Measurements from ENCODE around the gene CFAP65.

Gene CFAP65, protein sequence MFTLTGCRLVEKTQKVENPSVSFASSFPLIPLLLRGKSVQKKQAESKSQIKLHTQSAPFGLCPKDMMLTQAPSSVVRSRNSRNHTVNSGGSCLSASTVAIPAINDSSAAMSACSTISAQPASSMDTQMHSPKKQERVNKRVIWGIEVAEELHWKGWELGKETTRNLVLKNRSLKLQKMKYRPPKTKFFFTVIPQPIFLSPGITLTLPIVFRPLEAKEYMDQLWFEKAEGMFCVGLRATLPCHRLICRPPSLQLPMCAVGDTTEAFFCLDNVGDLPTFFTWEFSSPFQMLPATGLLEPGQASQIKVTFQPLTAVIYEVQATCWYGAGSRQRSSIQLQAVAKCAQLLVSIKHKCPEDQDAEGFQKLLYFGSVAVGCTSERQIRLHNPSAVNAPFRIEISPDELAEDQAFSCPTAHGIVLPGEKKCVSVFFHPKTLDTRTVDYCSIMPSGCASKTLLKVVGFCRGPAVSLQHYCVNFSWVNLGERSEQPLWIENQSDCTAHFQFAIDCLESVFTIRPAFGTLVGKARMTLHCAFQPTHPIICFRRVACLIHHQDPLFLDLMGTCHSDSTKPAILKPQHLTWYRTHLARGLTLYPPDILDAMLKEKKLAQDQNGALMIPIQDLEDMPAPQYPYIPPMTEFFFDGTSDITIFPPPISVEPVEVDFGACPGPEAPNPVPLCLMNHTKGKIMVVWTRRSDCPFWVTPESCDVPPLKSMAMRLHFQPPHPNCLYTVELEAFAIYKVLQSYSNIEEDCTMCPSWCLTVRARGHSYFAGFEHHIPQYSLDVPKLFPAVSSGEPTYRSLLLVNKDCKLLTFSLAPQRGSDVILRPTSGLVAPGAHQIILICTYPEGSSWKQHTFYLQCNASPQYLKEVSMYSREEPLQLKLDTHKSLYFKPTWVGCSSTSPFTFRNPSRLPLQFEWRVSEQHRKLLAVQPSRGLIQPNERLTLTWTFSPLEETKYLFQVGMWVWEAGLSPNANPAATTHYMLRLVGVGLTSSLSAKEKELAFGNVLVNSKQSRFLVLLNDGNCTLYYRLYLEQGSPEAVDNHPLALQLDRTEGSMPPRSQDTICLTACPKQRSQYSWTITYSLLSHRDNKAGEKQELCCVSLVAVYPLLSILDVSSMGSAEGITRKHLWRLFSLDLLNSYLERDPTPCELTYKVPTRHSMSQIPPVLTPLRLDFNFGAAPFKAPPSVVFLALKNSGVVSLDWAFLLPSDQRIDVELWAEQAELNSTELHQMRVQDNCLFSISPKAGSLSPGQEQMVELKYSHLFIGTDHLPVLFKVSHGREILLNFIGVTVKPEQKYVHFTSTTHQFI (N-terminal part only)

DNA sequence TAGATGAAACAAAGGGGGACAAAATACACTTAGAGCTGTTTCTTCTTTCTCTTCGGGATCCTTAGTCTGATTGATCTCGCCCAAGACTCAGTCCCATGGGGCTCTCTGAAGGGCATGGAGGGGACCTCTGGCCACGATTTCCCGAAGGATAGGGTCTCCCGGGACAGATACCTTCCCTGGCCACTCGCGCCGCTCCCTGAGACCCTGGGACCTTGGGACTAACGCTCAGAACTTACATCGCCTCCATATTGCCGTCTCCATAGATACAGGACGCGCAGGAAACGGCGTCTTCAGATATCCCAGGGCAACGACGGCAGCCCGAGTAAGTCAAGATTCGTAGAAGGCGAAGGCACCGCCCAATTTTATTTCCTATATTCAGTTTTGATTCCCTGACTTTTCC is at the start of gene CFAP65:
CFAP65 (minus strand) TSS at position 265 of the 400 bp plus-strand sequence. CDS start 2,468 bp downstream, outside the sequence.
- no peak for DNase-seq

DNA sequence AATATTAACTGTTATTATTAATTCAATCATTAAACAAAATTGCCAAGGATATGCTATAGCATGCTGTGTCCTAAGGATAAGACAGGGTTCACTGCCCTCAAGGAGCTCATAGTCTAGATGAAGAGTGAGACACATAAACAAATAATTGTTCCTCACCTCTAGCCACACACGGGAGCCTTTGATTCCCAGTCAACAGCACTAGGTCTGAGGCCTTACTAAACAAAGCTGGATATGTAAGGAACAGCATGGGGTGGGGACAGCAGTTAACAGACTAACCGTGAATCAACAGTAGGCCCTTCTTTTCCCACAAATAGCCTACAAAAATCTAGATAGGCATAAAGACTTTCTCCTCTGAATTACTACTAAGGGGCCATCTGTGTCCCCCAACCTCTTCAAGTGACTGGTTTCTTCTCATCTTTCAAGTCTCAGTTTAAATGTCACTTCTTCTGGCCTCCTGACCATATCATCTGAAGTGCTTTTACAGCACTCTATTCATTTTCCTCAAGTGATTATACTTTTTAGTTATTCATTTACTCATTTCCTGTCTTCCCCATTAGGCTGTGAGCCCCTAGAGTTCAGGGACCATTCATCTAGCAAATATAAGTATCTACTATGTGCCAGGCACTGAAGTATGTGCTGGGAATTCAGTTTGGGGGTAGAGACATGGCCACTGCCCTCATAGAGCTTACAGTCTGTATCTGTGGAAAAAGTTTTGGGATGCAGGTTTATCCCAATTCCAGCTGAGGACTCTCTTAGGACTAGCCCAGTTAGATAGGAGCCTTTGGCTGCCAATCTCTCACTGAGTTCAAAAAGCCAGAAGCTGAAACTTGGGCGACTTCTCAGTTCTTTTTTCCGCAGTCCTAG is 49.4 kb upstream of the CFAP65 start:
- DNase-seq, result no peak

DNA sequence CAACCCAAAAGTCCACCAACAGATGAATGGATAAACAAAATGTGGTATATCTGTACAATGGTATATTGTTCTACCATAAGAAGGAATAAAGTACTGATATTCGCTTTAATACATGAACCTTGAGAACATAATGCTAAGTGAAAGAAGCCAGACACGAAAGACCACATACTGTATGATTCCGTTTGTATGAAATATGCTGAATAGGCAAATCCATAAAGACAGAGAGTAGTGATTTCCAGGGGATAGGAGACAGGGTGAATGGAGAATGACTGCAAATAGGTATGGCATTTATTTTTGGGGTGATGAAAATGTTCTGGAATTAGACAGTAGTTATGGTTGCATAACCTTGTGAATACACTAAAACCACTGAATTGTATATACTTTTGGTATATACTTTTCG is 48.0 kb upstream of the CFAP65 start:
- no peak for DNase-seq

- no peak for DNase-seq
These were observed 46.5 kb upstream of the CFAP65 start for GRCh38 chr2:219087848-219088247.

DNA sequence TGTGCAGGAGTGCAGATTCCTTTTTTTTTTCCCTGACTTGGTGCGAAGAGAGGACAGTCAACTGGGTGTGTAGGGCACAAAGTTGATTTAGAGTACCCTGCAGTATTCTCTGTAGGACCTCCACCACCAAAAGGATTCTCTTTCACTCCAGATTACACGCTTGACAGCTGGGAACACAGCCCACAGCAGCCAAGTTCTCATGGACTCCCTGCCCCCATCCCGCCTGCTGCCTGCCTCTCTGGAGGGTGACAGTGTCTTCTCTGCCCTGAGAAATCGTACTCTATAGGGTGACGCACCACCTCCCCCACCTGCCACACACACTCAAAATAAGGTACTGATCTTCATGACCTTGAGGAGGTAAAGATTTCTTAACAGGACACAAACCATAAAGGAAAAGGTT is 46.0 kb upstream of the CFAP65 start:
- no peak for DNase-seq

DNA sequence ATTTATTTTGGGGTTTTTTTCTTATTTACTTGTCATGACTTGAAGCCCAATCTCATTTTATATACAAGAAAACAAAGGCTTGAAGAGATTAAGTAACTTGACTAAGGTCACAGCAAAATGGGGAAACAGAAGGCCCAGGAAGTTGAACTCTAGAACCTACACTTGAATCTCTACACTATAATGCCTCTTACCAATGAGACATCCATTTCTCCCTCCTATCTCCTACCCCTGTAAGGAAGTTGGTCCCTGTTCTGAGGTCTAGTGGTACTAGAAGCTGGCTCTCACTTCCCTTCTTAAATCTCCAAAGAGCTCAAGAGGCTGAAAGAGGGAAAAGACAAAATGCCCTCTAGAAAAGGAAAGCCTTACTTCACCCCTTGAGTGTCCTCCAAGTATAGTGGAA is 44.9 kb upstream of the CFAP65 start:
- no peak for DNase-seq

DNA sequence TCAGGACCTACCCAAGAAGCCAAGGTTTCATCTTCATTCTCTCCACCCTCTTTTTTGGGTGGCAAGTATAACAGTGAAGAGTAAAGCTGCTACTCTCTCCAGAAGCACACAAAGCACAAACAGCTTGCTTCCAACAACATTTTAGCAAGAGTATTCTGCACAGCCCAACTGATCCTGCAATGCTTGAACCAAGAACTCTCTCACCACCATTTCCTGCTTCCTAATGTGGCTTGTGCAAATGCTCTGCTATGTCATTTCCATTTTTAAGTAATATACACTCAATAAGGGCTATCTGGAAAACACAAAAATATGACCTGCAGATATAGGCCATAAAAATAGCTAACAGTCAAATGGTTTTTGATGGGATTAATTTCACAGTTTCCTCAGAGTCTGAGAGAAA is 43.5 kb upstream of the CFAP65 start:
- no peak for DNase-seq

- no peak for DNase-seq
These were observed 41.1 kb upstream of the CFAP65 start for GRCh38 chr2:219082332-219082958.

- DNase-seq, result no peak
These were observed 40.5 kb upstream of the CFAP65 start for GRCh38 chr2:219081701-219082331.

DNA sequence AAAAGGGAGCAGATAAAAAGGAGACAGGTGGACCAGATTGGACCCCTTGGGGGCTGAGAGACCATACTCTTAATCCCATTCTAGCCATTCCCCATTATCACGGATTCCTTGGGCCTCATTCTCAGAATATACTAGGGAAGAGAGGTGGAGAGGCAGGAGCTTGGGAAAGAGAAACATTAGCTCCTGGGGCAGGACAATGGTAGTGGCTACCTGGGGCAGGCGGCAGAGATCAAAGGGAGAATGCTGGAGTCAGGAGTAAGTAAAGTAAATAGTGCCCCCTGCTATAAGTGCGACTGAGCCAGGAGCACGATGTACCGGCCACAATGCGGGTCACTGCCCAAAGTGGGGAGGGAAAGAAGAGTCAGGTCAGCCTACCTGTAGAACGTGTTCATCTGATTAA is 39.8 kb upstream of the CFAP65 start:
- DNase-seq, result no peak

- no peak for DNase-seq
These were observed 38.1 kb upstream of the CFAP65 start for GRCh38 chr2:219079417-219079816.

- no peak for DNase-seq
These were observed 37.6 kb upstream of the CFAP65 start for GRCh38 chr2:219078951-219079350.

GRCh38 chr2:219078126-219078525 is 36.8 kb upstream of the CFAP65 start:
- DNase-seq, result no peak

- no peak for DNase-seq
These were observed 34.9 kb upstream of the CFAP65 start for GRCh38 chr2:219076253-219076652.

- no peak for DNase-seq
These were observed 32.3 kb upstream of the CFAP65 start for GRCh38 chr2:219073413-219074129.

- DNase-seq, result no peak
These were observed 31.5 kb upstream of the CFAP65 start for GRCh38 chr2:219072741-219073250.

GRCh38 chr2:219071131-219071816 is 30.0 kb upstream of the CFAP65 start:
- DNase-seq, result no peak

GRCh38 chr2:219065484-219065883 is 24.2 kb upstream of the CFAP65 start:
- no peak for DNase-seq

DNA sequence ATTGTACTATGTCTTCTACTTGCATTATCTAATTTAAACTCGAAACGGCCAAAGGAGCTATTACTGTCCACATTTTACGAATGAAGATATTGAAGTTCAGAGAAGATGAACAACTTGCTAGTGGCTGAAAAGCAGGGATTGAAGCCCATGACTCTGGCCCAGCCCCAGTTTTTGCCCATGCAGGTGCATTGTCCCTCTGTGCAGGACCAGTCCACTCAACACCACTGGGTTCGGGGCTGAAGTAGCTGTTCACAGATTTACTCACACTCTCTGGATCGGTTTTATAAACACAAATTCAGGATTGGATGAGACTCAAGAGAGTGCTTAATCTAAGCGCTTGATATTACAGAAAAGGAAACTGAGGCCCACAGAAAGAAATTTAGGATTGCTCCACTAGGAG is 20.8 kb upstream of the CFAP65 start:
- no peak for DNase-seq

Measured in 8988T (cell line).